K562 (cell line): ENCODE data around the gene SMAD4. TPM values are rescaled to one million over a fixed set of nuclear protein-coding genes. Genes with fewer than 3 reads are reported as not detected.

Source experiments
- ATAC-seq: fragments of 200-7000 bp; cut with Tn5 transposase; 3 replicates; pipeline ENCODE4 v1.9.1; 2020; ENCODE audit warnings: moderate library complexity
- BruUV-seq: library from RNA; stranded (reverse); fragments of 400-500 nt; replicated peaks from 2 replicates; lab custom pipeline; 2021; lab: Mats Ljungman, UMichigan
- CTCF ChIA-PET: fragments of 300-600 bp; formaldehyde crosslinking; extraction: SDS; loops from one replicate; lab custom pipeline; 2021; ENCODE audit warnings: low intra/inter-chr PET ratio; lab: Yijun Ruan, JAX
- POLR2A ChIA-PET: fragments of 300-600, 350-650 bp; sonication (Branson Sonifier 250); formaldehyde crosslinking; extraction: SDS; loops from one replicate; lab custom pipeline; 2021; ENCODE audit warnings: antibody characterized with exemption, inconsistent platforms; lab: Yijun Ruan, JAX
- DNase-seq, 4 experiments: peaks; one replicate each; pipeline versions ENCODE4 v3.0.0 to v3.0.0-alpha.2; 2011 to 2018; ENCODE audit warnings: low spot score in 3 of 4, mixed read lengths in 3 of 4; ENCODE audit errors: extremely low read depth in 1 of 4
- FAIRE-seq: peaks from 2 replicates; lab custom pipeline; 2011; peaks lifted over from hg19 to GRCh38; lab: Jason Lieb, UNC
- H2AFZ ChIP-seq: 2 replicates; pipeline ENCODE4 v1.6.0; 2011; ENCODE audit warnings: low read depth, low read length, control low read depth, inconsistent platforms
- H3K27ac ChIP-seq: fragments of 200-600 bp; 3 replicates; pipeline ENCODE4 v1.8.0; 2011; ENCODE audit warnings: low read depth, mild to moderate bottlenecking, control low read depth, inconsistent platforms, low read length, moderate library complexity, mixed read lengths; ENCODE audit errors: extremely low read depth
- H3K27me3 ChIP-seq, 2 experiments: fragments of 300-600 bp in 1 of 2; 2 replicates in 1 of 2; 3 replicates in 1 of 2; pipeline versions ENCODE4 v1.6.0 to v1.8.0; 2011; ENCODE audit warnings: inconsistent platforms in 2 of 2, low read length in 2 of 2, mild to moderate bottlenecking in 1 of 2, mixed read lengths in 1 of 2, moderate library complexity in 1 of 2; ENCODE audit not compliant: control insufficient read depth in 2 of 2, insufficient read depth in 2 of 2
- H3K36me3 ChIP-seq: fragments of 300-600 bp; 3 replicates; pipeline ENCODE4 v1.8.0; 2011; ENCODE audit warnings: mild to moderate bottlenecking, low read length, inconsistent platforms; ENCODE audit not compliant: control insufficient read depth, insufficient read depth
- H3K4me1 ChIP-seq, 2 experiments: fragments of 200-600 bp in 1 of 2; replicated peaks in 1 of 2; 2 replicates in 1 of 2; 3 replicates in 1 of 2; pipeline versions ENCODE4 v1.5.1 to v1.8.0; 2011; ENCODE audit warnings: inconsistent platforms in 2 of 2, low read length in 2 of 2, mild to moderate bottlenecking in 1 of 2, mixed read lengths in 1 of 2, moderate library complexity in 1 of 2; ENCODE audit not compliant: control insufficient read depth in 2 of 2, insufficient read depth in 2 of 2
- H3K4me2 ChIP-seq: 2 replicates; pipeline ENCODE4 v1.6.1; 2011; ENCODE audit warnings: low read length, control low read depth, inconsistent platforms, mixed read lengths; ENCODE audit not compliant: insufficient read depth
- H3K4me3 ChIP-seq: fragments of 200-600 bp; sonication (generic), shearing (Covaris generic); 2 replicates; pipeline ENCODE4 v1.5.1; 2016; ENCODE audit warnings: control low read depth, inconsistent platforms
- H3K79me2 ChIP-seq: fragments of 200-600 bp; 3 replicates; pipeline ENCODE4 v1.8.0; 2011; ENCODE audit warnings: low read length, inconsistent platforms; ENCODE audit not compliant: control insufficient read depth, insufficient read depth
- H3K9ac ChIP-seq, 2 experiments: 2 replicates each; pipeline versions ENCODE4 v1.6.0 to v1.6.1; 2011; ENCODE audit warnings: low read depth in 2 of 2, low read length in 2 of 2, control low read depth in 1 of 2, inconsistent platforms in 1 of 2, mild to moderate bottlenecking in 1 of 2, mixed read lengths in 1 of 2; ENCODE audit not compliant: insufficient read depth in 1 of 2
- H3K9me1 ChIP-seq: one replicate; pipeline ENCODE4 v1.6.0; 2011; ENCODE audit warnings: inconsistent platforms, mild to moderate bottlenecking, low read length, moderate library complexity; ENCODE audit not compliant: control insufficient read depth, insufficient read depth
- H3K9me3 ChIP-seq: replicated peaks from 2 replicates; pipeline ENCODE4 v1.5.1; 2011; ENCODE audit warnings: low read depth, low read length, inconsistent platforms; ENCODE audit not compliant: control insufficient read depth, insufficient read depth
- H4K20me1 ChIP-seq: replicated peaks from 2 replicates; pipeline ENCODE4 v1.6.1; 2011; ENCODE audit warnings: low read length, inconsistent platforms, mixed read lengths; ENCODE audit not compliant: control insufficient read depth, insufficient read depth
- AFF1 ChIP-seq, 2 experiments: fragments of 450-650 bp; IDR thresholded peaks; 2 replicates each; pipeline ENCODE4 v1.6.1; 2018; ENCODE audit warnings: mild to moderate bottlenecking in 2 of 2, low read depth in 1 of 2; ENCODE audit not compliant: partially characterized antibody in 2 of 2
- ATF3 ChIP-seq, 2 experiments: fragments of 450-650 bp in 1 of 2; sonication (generic) in 1 of 2; formaldehyde crosslinking in 1 of 2; IDR thresholded peaks in 1 of 2; conservative IDR thresholded peaks in 1 of 2; 2 replicates each; pipeline versions ENCODE4 v1.6.1 to v1.8.1; 2016 to 2023; ENCODE audit warnings: mild to moderate bottlenecking in 2 of 2, moderate library complexity in 2 of 2, inconsistent platforms in 1 of 2, missing genetic modification reagents in 1 of 2
- FOSL1 ChIP-seq: fragments of 200-800 bp; sonication (Bioruptor generic); conservative IDR thresholded peaks from 2 replicates; pipeline ENCODE4 v1.6.1; 2016; ENCODE audit warnings: missing genetic modification characterization, missing compliant biosample characterization
- HDAC1 ChIP-seq, 2 experiments: fragments of 450-650 bp; IDR thresholded peaks; 2 replicates each; pipeline ENCODE4 v1.6.1; 2016 to 2017; ENCODE audit warnings: inconsistent platforms in 1 of 2, mild to moderate bottlenecking in 1 of 2, moderate library complexity in 1 of 2
- HEY1 ChIP-seq: fragments of 250-450 bp; sonication (Bioruptor Pico); IDR thresholded peaks from 2 replicates; pipeline ENCODE4 v1.5.0; 2020; ENCODE audit warnings: mild to moderate bottlenecking, moderate library complexity, borderline replicate concordance
- L3MBTL2 ChIP-seq: fragments of 450-650 bp; IDR thresholded peaks from 2 replicates; pipeline ENCODE4 v1.6.1; 2016; ENCODE audit warnings: mild to moderate bottlenecking, moderate library complexity
- NR2C1 ChIP-seq, 2 experiments: fragments of 450-650 bp; IDR thresholded peaks; 2 replicates each; pipeline ENCODE4 v1.6.1; 2017; ENCODE audit warnings: mild to moderate bottlenecking in 2 of 2, antibody characterized with exemption in 1 of 2, inconsistent platforms in 1 of 2, missing compliant biosample characterization in 1 of 2, missing genetic modification characterization in 1 of 2
- NR2C2 ChIP-seq, 2 experiments: fragments of 200-800 bp in 1 of 2; sonication (Bioruptor generic) in 1 of 2; sonication (generic) in 1 of 2; formaldehyde crosslinking in 1 of 2; IDR thresholded peaks; 2 replicates each; pipeline versions ENCODE4 v1.6.1 to v1.8.0; 2016 to 2022; ENCODE audit warnings: mild to moderate bottlenecking in 1 of 2, missing compliant biosample characterization in 1 of 2, missing genetic modification characterization in 1 of 2, missing genetic modification reagents in 1 of 2
- WGBS: fragments of 100-300 bp; shearing (Covaris generic); methylation state at CpG from one replicate; pipeline ENCODE4 v1.1.6; 2016; ENCODE audit warnings: low coverage, mixed read lengths; ENCODE audit not compliant: insufficient coverage; ENCODE audit errors: missing lambda C conversion rate; 5-methylcytosine and 5-hydroxymethylcytosine counted together
- in situ Hi-C: fragments of 300-500 bp; cut with MboI; formaldehyde crosslinking; loops from 4 replicates; pipeline ENCODE4 v1.15.0; 2018; ENCODE audit warnings: inconsistent platforms, mixed read lengths
- intact Hi-C: fragments of 100-400 bp; cut with micrococcal nuclease; formaldehyde crosslinking; loops from 2 replicates; pipeline ENCODE4 v1.14.2; 2022
- polyA plus RNA-seq, 8 experiments: library from polyadenylated mRNA; depleted of rRNA in 4 of 8; stranded (reverse) in 5 of 8; unstranded in 3 of 8; fragments of >200 nt; fragmentation: Nextera tagmentation in 2 of 8; fragmentation: Illumina TruSeq in 1 of 8; extraction: Ambion mirVana in 2 of 8; extraction: Trizol in 1 of 8; gene quantifications; 2 replicates each; pipeline versions ENCODE4 v1.2.1 to v1.2.3, GENCODE V29; 2011 to 2014; ENCODE audit warnings: inconsistent platforms in 1 of 8, missing spikeins in 1 of 8
- total RNA-seq, 7 experiments: library from RNA; depleted of rRNA in 6 of 7; stranded (reverse); fragments of >200 nt in 6 of 7; fragmentation: Illumina TruSeq in 2 of 7; extraction: Trizol in 2 of 7; gene quantifications; 2 replicates each; pipeline versions ENCODE4 v1.2.1 to v1.2.3, GENCODE V29; 2011 to 2021; ENCODE audit warnings: low replicate concordance in 1 of 7

SMAD4 gene
- total and polyA plus RNA-seq, 9 of the 15 experiments (the other 6 are each of a cell fraction or from before 2014, with no cell fraction given) = 5.7 to 55.0 (median 39.4) TPM

GRCh38 chr18:51107598-51108305 is 77.7 kb downstream of the SMAD4 start:
- DNase-seq (no peak), ATAC-seq (peak; percentile 29; the same call in 2 of the 3 replicates), FAIRE-seq (no peak)
- Histone ChIP-seq H3K9me3 (no peaks in the 10 kb centered on the region), H2AFZ (peak overlapping the region; percentile 59), H3K4me1 (peaks cover 0 to 9% of the 10 kb centered on the region in 2 experiments; a peak in 2 of 5 replicates), H3K36me3 (no peaks in the 10 kb centered on the region), H3K27ac (no peak overlapping the region), H3K4me3 (no peak overlapping the region), H3K79me2 (no peaks in the 10 kb centered on the region), H4K20me1 (no peaks in the 10 kb centered on the region), H3K9ac (no peak overlapping the region), H3K4me2 (peak overlapping the region; percentile 25; the same call in 1 of the 2 replicates), H3K9me1 (no peaks in the 10 kb centered on the region), H3K27me3 (no peaks in the 10 kb centered on the region)
- no TSS peak for BruUV-seq
- in situ Hi-C loops (loop anchor here (25.0 kb wide), 2 partner anchors 555 to 1180 kb away; no protein-coding TSS in a partner anchor), intact Hi-C loops (loop anchor here (10.0 kb wide), 1 partner anchor 277 kb away; no protein-coding TSS in a partner anchor)
- POLR2A ChIA-PET = interaction anchor here (0.6 kb wide), 1 partner anchor 358 kb away, joined by 3 read pairs; no protein-coding TSS in a partner anchor
- CTCF ChIA-PET = no interaction called here
- WGBS = 22% methylated on average over 6 of the region's 9 CpGs
- TF ChIP-seq NR2C1 (IDR thresholded peaks at IDR 0.05) = 0 out of 2 replicates have a peak, but pooled peaks have one; percentile 11
- TF ChIP-seq NR2C1 (tag; IDR thresholded peaks at IDR 0.05) = peak; percentile 18; the same call in 1 of the 2 replicates
- no peak for TF ChIP-seq HDAC1 (IDR thresholded peaks at IDR 0.05)
- TF ChIP-seq ATF3 (IDR thresholded peaks at IDR 0.05) = 0 out of 2 replicates have a peak, but pooled peaks have one; percentile 14
- no peak for TF ChIP-seq ATF3 (CRISPR knock-in tag; conservative IDR thresholded peaks at IDR 0.05)
- no peak for TF ChIP-seq HEY1 (CRISPR knock-in tag)
- peak; percentile 20; the same call in 1 of the 2 replicates for TF ChIP-seq L3MBTL2
- no peak for TF ChIP-seq AFF1 (IDR thresholded peaks at IDR 0.05; ENCODE audit: low read depth in 1 of 2, partially characterized antibody in 2 of 2)
- TF ChIP-seq NR2C2 (CRISPR knock-in tag; IDR thresholded peaks at IDR 0.05) = no peak
- peak; percentile 67 for TF ChIP-seq NR2C2 (tag; IDR thresholded peaks at IDR 0.05)
- peak; percentile 35; the same call in 1 of the 2 replicates for TF ChIP-seq FOSL1 (tag)
